22Rv1 (cell line): ENCODE measurements around the gene KRT20.

Source experiments
- ZFX ChIP-seq: fragments of 450-650 bp; IDR thresholded peaks from 2 replicates; pipeline ENCODE4 v1.6.1; 2017; ENCODE audit warnings: antibody characterized with exemption, borderline replicate concordance
- TF ChIP-seq, protein P1 (sequence below): fragments of 450-650 bp; IDR thresholded peaks from 2 replicates; pipeline ENCODE4 v1.5.1; 2017; ENCODE audit warnings: mild to moderate bottlenecking

DNA sequence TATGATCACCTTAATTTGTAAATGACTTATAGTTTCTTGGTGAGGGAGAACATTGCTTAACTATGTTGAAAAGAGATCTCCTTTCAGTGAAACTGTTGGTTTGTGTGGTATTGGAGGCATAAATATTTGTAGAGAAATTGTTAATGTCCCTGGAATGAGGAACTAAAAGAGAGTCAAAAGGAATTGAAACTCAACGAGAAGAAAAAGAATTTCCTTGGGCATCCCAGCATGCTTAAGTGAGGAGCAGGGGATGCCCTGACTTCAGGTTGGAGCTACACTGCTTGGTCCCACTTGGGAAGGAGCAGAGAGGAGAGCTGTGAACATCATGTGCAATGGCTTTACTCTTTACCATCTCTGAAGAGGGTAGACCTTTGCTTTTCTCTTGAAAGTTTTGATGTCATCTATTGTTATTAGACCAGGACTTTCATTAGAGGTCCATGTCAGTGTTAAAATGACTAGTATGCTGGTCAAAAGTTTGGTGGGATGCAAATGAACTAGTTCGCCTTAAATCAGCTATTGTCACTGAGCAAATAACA, 30.7 kb upstream of the KRT20 start:
- TF ChIP-seq, protein P1, sequence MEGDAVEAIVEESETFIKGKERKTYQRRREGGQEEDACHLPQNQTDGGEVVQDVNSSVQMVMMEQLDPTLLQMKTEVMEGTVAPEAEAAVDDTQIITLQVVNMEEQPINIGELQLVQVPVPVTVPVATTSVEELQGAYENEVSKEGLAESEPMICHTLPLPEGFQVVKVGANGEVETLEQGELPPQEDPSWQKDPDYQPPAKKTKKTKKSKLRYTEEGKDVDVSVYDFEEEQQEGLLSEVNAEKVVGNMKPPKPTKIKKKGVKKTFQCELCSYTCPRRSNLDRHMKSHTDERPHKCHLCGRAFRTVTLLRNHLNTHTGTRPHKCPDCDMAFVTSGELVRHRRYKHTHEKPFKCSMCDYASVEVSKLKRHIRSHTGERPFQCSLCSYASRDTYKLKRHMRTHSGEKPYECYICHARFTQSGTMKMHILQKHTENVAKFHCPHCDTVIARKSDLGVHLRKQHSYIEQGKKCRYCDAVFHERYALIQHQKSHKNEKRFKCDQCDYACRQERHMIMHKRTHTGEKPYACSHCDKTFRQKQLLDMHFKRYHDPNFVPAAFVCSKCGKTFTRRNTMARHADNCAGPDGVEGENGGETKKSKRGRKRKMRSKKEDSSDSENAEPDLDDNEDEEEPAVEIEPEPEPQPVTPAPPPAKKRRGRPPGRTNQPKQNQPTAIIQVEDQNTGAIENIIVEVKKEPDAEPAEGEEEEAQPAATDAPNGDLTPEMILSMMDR = no peak
- no peak for TF ChIP-seq ZFX
